ENCODE results near the gene PLCB1. TPM values are rescaled to one million over a fixed set of nuclear protein-coding genes. Genes with fewer than 3 reads are reported as not detected.

The PLCB1 gene
- polyA plus RNA-seq, 1 donor (not counting 4 experiments of a cell fraction or from before 2014, with no cell fraction given) = 0.37 TPM

DNA sequence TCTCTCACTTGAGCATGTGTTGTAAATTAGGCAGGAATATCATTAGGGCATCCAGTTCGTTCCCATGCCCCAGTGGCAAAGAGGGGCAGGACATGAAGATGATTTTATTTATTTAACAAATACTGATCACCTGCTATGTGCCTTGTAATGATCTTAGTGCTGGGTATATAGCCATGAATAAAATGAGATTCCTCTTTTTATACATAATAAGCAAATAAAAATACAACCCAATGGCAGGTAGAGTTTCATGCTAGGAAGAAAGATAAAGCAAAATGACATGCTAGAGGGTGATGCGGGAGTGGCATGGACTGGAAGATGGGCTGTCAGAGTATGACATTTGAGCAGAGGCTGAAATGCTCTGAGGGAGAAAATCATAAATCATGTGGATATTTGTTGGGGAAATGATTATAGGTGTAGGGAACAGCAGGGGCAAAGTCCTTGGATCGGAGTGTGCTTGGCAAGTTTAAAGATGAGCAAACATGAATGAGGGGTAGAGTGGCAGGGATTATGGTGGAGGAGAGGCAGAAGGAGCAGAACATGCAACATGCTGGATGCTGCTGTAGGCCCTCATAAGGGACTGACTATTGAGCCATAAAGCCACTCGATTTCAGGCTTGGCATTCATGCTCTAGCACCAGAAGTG is 342.1 kb downstream of the PLCB1 start:
- no peak for FAIRE-seq
- Histone ChIP-seq H2AFZ (ENCODE audit: control insufficient read depth, low read length) (no peak overlapping the region), H3K4me3 (ENCODE audit: control insufficient read depth in 2 of 3, extremely low read depth in 1 of 3, insufficient read depth in 2 of 3, low read depth in 1 of 3, low read length in 3 of 3) (no peak overlapping the region), H3K9me3 (ENCODE audit: control insufficient read depth, low read depth, low read length) (no peaks in the 10 kb centered on the region), H3K27me3 (ENCODE audit: control insufficient read depth, extremely low read depth, insufficient read depth, low read length) (no peaks in the 10 kb centered on the region), H3K9me1 (ENCODE audit: control insufficient read depth, extremely low read depth, insufficient read depth, low read length) (no peaks in the 10 kb centered on the region), H3K79me2 (ENCODE audit: control insufficient read depth, insufficient read depth, low read length) (no peaks in the 10 kb centered on the region), H3K4me1 (ENCODE audit: control insufficient read depth, extremely low read depth, insufficient read depth, low read length) (no peaks in the 10 kb centered on the region), H3K4me2 (ENCODE audit: control insufficient read depth, extremely low read depth, insufficient read depth, low read depth, low read length) (no peak overlapping the region), H3K9ac (ENCODE audit: control insufficient read depth, extremely low read depth, insufficient read depth, low read length) (no peak overlapping the region), H3K27ac (ENCODE audit: control insufficient read depth, insufficient read depth, low read length) (no peak overlapping the region), H4K20me1 (ENCODE audit: control insufficient read depth, extremely low read depth, insufficient read depth, low read length) (no peaks in the 10 kb centered on the region), H3K36me3 (ENCODE audit: control insufficient read depth in 2 of 2, extremely low read depth in 1 of 2, insufficient read depth in 2 of 2, low read length in 2 of 2) (no peaks in the 10 kb centered on the region)
- no peak for TF ChIP-seq CTCF (optimal IDR thresholded peaks at IDR 0.05 in 1 of 3, IDR thresholded peaks at IDR 0.05 in 1 of 3, conservative IDR thresholded peaks at IDR 0.05 in 1 of 3; ENCODE audit: extremely low read depth in 1 of 3, insufficient read depth in 2 of 3, low read length in 3 of 3)
- no peak for TF ChIP-seq EZH2 (IDR thresholded peaks at IDR 0.05; ENCODE audit: low read length)
- DNase-seq (ENCODE audit: low read depth, low spot score) = no peak
- dilution Hi-C loops (cut with MboI; ENCODE audit: extremely low pct_ligation_motif_present, low sequenced_read_pairs) = no loop called here

- DNase-seq (ENCODE audit: low read depth, low spot score) = no peak
These were observed 344.0 kb downstream of the PLCB1 start for GRCh38 chr20:8476021-8476420.

More at GRCh38 chr20:8476021-8476420, 344.0 kb downstream of the PLCB1 start:
- Histone ChIP-seq H3K79me2 (ENCODE audit: control insufficient read depth, insufficient read depth, low read length) (no peaks in the 10 kb centered on the region), H3K4me3 (ENCODE audit: control insufficient read depth in 2 of 3, extremely low read depth in 1 of 3, insufficient read depth in 2 of 3, low read depth in 1 of 3, low read length in 3 of 3) (no peak overlapping the region), H3K36me3 (ENCODE audit: control insufficient read depth in 2 of 2, extremely low read depth in 1 of 2, insufficient read depth in 2 of 2, low read length in 2 of 2) (no peaks in the 10 kb centered on the region), H4K20me1 (ENCODE audit: control insufficient read depth, extremely low read depth, insufficient read depth, low read length) (no peaks in the 10 kb centered on the region), H2AFZ (ENCODE audit: control insufficient read depth, low read length) (no peak overlapping the region), H3K9me1 (ENCODE audit: control insufficient read depth, extremely low read depth, insufficient read depth, low read length) (no peaks in the 10 kb centered on the region), H3K9me3 (ENCODE audit: control insufficient read depth, low read depth, low read length) (no peaks in the 10 kb centered on the region), H3K27me3 (ENCODE audit: control insufficient read depth, extremely low read depth, insufficient read depth, low read length) (no peaks in the 10 kb centered on the region), H3K4me1 (ENCODE audit: control insufficient read depth, extremely low read depth, insufficient read depth, low read length) (no peaks in the 10 kb centered on the region), H3K4me2 (ENCODE audit: control insufficient read depth, extremely low read depth, insufficient read depth, low read depth, low read length) (no peak overlapping the region), H3K9ac (ENCODE audit: control insufficient read depth, extremely low read depth, insufficient read depth, low read length) (no peak overlapping the region), H3K27ac (ENCODE audit: control insufficient read depth, insufficient read depth, low read length) (no peak overlapping the region)
- TF ChIP-seq EZH2 (IDR thresholded peaks at IDR 0.05; ENCODE audit: low read length) (no peak), CTCF (optimal IDR thresholded peaks at IDR 0.05 in 1 of 3, IDR thresholded peaks at IDR 0.05 in 1 of 3, conservative IDR thresholded peaks at IDR 0.05 in 1 of 3; ENCODE audit: extremely low read depth in 1 of 3, insufficient read depth in 2 of 3, low read length in 3 of 3) (no peak)
- no peak for FAIRE-seq
- dilution Hi-C loops (cut with MboI; ENCODE audit: extremely low pct_ligation_motif_present, low sequenced_read_pairs) = no loop called here

All from keratinocyte (primary cell).